ENCODE results near the gene ERI3.

The ERI3 gene

DNA sequence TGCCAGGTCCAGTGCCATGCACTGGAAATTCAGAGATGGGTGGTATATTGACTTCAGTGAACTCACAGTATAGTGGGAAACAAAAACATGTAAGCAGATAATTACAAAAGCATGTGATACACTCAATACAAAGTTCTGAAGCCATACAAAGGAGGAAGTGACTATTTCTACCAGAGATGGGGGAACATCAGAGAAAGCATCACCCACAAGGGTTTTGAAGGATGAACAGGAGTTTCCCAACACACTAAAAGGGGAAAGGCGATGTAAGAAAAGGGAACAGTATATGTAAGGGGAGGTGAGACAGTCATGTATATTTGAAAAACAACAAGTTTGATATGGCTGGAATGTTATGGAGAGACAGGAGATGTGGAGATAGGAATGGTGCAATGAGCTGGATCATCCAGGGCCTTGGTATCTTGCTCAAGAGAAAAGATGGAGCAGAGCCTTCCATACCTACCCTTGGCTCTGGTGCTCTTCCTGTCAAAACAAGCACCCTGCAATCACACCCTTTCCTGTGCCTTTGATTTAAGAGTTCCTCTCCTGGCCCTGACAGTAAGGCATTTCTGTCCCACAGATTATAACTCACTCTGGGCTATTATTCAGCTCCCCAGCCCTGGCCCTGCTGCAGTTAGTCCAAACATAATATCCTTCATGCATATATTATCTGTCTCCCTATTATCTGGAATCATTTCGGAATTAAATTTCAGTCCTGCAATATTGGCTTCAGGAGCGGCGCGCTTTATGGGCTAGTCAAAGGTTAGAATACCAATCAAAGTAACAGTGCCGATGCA, 81.3 kb downstream of the ERI3 start:
- POLR2A ChIA-PET = no interaction called here
- H3K4me3 ChIP-seq (ENCODE audit: low read depth, low read length) = no peak overlapping the region
- TF ChIP-seq, protein P1, sequence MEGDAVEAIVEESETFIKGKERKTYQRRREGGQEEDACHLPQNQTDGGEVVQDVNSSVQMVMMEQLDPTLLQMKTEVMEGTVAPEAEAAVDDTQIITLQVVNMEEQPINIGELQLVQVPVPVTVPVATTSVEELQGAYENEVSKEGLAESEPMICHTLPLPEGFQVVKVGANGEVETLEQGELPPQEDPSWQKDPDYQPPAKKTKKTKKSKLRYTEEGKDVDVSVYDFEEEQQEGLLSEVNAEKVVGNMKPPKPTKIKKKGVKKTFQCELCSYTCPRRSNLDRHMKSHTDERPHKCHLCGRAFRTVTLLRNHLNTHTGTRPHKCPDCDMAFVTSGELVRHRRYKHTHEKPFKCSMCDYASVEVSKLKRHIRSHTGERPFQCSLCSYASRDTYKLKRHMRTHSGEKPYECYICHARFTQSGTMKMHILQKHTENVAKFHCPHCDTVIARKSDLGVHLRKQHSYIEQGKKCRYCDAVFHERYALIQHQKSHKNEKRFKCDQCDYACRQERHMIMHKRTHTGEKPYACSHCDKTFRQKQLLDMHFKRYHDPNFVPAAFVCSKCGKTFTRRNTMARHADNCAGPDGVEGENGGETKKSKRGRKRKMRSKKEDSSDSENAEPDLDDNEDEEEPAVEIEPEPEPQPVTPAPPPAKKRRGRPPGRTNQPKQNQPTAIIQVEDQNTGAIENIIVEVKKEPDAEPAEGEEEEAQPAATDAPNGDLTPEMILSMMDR (IDR thresholded peaks at IDR 0.05; ENCODE audit: insufficient read depth, low read length, missing control alignments) = no peak
- DNase-seq (ENCODE audit: low read depth, low spot score) = no peak
- CTCF ChIA-PET = interaction anchor here (1.4 to 3.5 kb wide), 3 partner anchors 44 to 56 kb away, joined by 4 to 16 read pairs (median 4); no protein-coding TSS in a partner anchor

DNA sequence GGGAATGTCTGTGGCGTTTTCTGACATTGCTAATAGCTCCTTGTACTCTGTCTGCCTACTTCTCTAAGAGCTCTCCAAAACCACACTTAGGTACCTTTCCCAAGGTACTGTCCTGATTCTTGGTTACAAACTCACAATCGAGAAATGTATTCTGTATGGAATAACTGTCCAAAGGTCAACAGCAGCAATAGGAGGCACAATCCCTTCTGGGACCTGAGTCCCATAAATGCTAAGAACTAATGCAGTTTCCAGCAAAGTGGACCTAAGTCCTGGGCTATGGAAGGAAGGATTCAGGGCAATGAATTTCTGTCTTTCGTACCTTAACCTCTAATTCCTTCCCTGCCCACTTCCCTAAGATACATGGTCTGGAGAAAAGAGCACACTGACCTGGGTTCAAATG, 82.1 kb downstream of the ERI3 start:
- CTCF ChIA-PET = interaction anchor here (1.4 to 3.5 kb wide), 3 partner anchors 22 to 56 kb away, joined by 3 to 16 read pairs (median 7); no protein-coding TSS in a partner anchor
- POLR2A ChIA-PET = no interaction called here
- TF ChIP-seq, protein P1 (IDR thresholded peaks at IDR 0.05; ENCODE audit: insufficient read depth, low read length, missing control alignments) = no peak

DNA sequence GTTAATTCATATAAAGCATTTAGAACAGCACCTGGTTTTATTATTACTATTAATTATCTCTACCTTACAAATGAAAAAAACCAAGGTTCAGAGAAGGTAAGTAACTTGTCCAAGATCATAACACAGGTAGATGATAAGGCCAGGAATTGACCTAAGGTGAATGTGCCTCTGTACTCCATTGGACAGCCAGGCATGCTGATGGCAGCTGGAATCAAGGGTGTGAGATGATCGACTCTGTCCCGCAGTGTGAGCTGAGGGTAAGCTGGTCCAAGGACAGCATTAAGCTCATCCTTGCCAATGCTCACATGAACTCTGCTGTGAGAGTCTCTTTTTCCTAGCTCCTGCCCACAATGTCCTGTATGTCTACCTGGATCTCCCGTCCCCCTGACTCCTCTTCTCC, 83.4 kb downstream of the ERI3 start:
- H3K4me3 ChIP-seq (ENCODE audit: low read depth, low read length) = no peak overlapping the region
- CTCF ChIA-PET = interaction anchor here (0.9 to 3.5 kb wide), 6 partner anchors 17 to 105 kb away, joined by 3 to 16 read pairs (median 3); no protein-coding TSS in a partner anchor
- TF ChIP-seq, protein P1 (IDR thresholded peaks at IDR 0.05; ENCODE audit: insufficient read depth, low read length, missing control alignments) = no peak
- POLR2A ChIA-PET = no interaction called here
- no peak for DNase-seq (ENCODE audit: low read depth, low spot score)

More for the DNA sequence above, 82.1 kb downstream of the ERI3 start:
- DNase-seq (ENCODE audit: low read depth, low spot score) = no peak
- no peak overlapping the region for H3K4me3 ChIP-seq (ENCODE audit: low read depth, low read length)

DNA sequence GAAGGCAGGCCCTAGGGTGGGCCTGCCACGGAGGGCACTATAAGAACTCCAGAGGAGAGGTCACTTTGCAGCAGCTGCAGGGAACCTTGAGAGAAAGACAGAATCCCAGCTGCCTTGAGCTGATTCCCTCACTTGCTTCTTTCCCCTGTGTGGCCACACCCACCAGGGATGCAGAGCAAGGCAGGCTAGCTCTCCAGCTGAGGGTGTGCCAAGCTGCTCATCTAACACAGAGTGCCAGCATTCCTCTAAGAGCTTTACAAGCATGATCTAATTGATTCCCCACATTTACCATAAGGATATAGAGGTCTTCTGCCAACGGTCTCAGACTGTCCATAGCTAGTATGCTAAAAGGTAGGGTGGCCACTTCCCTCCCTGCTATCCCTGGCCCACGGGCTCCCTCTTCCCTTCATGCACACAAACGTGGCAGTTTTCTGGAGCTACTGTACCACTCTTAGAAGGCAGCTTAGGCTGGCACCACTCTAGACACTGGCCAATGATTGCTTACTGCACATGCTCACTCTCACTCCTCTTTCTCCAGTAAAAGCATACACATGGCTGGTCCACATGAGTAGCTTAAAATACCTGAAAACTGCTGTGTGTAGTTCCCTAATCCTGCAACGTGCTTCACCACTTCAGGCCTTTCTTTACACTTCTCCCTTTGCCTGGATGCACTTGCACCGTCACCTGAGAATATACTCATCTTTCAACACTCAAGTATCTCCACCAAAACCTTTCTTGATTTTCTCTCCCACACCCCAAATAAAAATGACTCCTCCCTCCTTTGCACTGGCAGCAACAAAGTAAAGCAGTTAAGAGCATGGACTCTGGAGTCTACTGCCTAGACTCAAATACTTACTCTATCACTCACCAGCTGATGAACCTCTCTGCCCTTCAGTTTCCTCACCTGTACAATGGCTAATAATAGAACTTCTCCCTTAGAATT, 84.1 kb downstream of the ERI3 start:
- DNase-seq (ENCODE audit: low read depth, low spot score) = no peak
- H3K4me3 ChIP-seq (ENCODE audit: low read depth, low read length) = no peak overlapping the region
- TF ChIP-seq, protein P1 (IDR thresholded peaks at IDR 0.05; ENCODE audit: insufficient read depth, low read length, missing control alignments) = no peak
- POLR2A ChIA-PET = no interaction called here
- CTCF ChIA-PET = interaction anchor here (1.1 to 3.5 kb wide), 4 partner anchors 33 to 106 kb away, joined by 3 to 16 read pairs (median 5); no protein-coding TSS in a partner anchor

DNA sequence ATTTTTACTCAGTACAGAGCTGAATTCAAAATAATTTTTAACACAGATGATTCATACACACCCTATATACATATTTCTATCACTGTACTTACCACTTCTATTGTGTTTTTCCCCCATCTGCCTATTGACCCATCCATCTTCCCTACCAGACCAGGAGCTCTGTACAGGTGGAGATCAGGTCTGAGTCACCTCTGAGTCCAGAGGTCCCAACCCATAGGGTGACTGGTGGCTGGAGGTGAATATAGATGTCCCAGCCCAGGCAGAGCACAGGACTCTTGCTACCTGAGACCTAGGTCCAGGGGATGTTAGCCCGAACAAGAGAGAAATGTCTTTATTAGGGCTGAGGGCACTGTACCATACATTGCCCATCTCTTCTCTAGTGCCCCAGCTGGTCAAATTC, 87.0 kb downstream of the ERI3 start:
- TF ChIP-seq, protein P1 (IDR thresholded peaks at IDR 0.05; ENCODE audit: insufficient read depth, low read length, missing control alignments) = no peak
- H3K4me3 ChIP-seq (ENCODE audit: low read depth, low read length) = no peak overlapping the region
- CTCF ChIA-PET = interaction anchor here (0.9 to 2.3 kb wide), 5 partner anchors 10 to 30 kb away, joined by 3 to 7 read pairs (median 3); no protein-coding TSS in a partner anchor
- POLR2A ChIA-PET = no interaction called here
- DNase-seq (ENCODE audit: low read depth, low spot score) = no peak
